Cardiac fibroblast (primary cell): Measurements from ENCODE around the gene MTF2.
"Not testable (repeated sequence)": the region's sequence is repeated elsewhere in the genome, so short reads cannot be mapped to it uniquely, and the experiment has no call there.

Experiments used
- DNase-seq, 2 donors: peaks; one replicate each; pipeline versions ENCODE4 v3.0.0 to v3.0.0-alpha.2; 2010; ENCODE audit warnings: low read depth in 2 of 2
- H3K4me3 ChIP-seq, 2 donors: replicated peaks in 1 of 2; 1 replicate in 1 of 2; 2 replicates in 1 of 2; pipeline ENCODE4 v1.5.1; 2011; ENCODE audit warnings: low read depth in 2 of 2, low read length in 2 of 2, mild to moderate bottlenecking in 2 of 2, moderate library complexity in 1 of 2
- CTCF ChIP-seq: IDR thresholded peaks from one replicate; pipeline ENCODE4 v1.5.1; 2011; ENCODE audit warnings: low read depth, mild to moderate bottlenecking, low read length, inconsistent platforms

MTF2 gene

DNA sequence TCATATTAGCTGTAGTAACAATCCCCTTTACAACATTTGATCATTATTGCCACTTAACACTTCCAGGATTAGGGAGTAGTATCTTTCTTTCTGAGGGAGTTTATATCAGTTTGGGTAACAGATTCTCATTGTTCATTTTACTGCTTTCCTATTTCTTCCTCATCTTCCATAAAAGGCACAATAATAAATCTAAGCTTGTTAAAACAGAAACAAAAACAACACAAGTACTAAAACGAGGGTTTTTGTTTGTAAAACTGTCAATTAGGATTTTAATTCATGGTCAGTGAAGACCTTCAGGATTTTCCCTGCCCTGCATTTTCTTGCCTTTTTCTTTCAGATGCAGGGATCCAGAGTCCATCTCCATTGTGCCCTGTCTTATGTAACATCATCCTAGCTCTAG, 71.6 kb downstream of the MTF2 start:
- TF ChIP-seq CTCF = no peak
- H3K4me3 ChIP-seq = no peak overlapping the region
- DNase-seq = no peak

GRCh38 chr1:93151474-93151873, 72.4 kb downstream of the MTF2 start:
- no peak for DNase-seq
- TF ChIP-seq CTCF = no peak
- H3K4me3 ChIP-seq = no peak overlapping the region

DNA sequence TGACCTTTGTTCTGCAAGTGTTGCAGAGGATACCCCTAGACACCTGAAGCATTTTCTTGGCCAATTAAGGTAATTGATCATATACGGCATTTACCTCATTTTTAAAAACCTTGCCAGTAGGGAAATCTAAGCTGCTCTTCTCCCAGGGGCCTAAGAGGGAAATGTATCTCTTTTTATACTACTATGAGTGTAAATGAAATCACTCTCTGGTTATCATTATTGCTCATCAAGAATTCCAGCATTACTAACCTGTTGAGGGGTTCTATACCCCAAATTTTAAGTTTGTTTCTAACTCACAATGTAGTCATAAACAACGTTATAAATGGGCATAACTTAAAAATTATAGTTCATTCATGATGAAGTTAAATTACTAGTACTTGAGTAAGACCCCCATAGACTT, 73.8 kb downstream of the MTF2 start:
- no peak for TF ChIP-seq CTCF
- H3K4me3 ChIP-seq = no peak overlapping the region
- no peak for DNase-seq

DNA sequence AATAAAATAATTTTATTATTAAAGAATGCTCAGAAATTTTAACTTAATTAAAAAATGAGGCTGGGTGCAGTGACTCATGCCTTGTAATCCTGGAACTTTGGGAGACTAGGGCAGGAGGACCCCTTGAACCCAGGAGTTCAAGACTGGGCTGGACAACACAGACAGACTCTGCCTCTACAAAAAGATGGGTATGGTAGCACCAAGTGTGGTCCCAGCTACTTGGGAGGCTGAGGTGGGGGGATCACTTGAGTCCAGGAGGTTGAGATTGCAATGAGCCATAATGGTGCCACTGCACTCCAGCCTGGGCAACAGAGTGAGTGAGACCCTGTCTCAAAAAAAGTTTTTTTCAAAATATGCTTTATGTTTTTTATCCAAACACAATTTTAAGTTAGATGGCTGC, 75.8 kb downstream of the MTF2 start:
- DNase-seq = no peak
- no peak overlapping the region for H3K4me3 ChIP-seq
- no peak for TF ChIP-seq CTCF

GRCh38 chr1:93155335-93155734, 76.3 kb downstream of the MTF2 start:
- H3K4me3 ChIP-seq = no peak overlapping the region

GRCh38 chr1:93159337-93159736, 80.3 kb downstream of the MTF2 start:
- no peak overlapping the region for H3K4me3 ChIP-seq
- no peak for DNase-seq

More at GRCh38 chr1:93155335-93155734, 76.3 kb downstream of the MTF2 start:
- TF ChIP-seq CTCF = no peak
- DNase-seq = peak in 1 of 2 donors; percentile 35

GRCh38 chr1:93163314-93163713, 84.2 kb downstream of the MTF2 start:
- not testable (repeated sequence) for H3K4me3 ChIP-seq, DNase-seq

More at GRCh38 chr1:93159337-93159736, 80.3 kb downstream of the MTF2 start:
- TF ChIP-seq CTCF = no peak
